Activated CD4-positive, alpha-beta T cell treated with anti-CD3 and anti-CD28 coated beads, Interleukin-2, amount 50 U/mL, for 1 hour (primary cell): ENCODE data around the gene RBPJL.
"Not testable (repeated sequence)": the region's sequence is repeated elsewhere in the genome, so short reads cannot be mapped to it uniquely, and the experiment has no call there.

Experiments
- DNase-seq: peaks from one replicate; pipeline ENCODE4 v3.0.0-alpha.2; 2020

Gene RBPJL

DNA sequence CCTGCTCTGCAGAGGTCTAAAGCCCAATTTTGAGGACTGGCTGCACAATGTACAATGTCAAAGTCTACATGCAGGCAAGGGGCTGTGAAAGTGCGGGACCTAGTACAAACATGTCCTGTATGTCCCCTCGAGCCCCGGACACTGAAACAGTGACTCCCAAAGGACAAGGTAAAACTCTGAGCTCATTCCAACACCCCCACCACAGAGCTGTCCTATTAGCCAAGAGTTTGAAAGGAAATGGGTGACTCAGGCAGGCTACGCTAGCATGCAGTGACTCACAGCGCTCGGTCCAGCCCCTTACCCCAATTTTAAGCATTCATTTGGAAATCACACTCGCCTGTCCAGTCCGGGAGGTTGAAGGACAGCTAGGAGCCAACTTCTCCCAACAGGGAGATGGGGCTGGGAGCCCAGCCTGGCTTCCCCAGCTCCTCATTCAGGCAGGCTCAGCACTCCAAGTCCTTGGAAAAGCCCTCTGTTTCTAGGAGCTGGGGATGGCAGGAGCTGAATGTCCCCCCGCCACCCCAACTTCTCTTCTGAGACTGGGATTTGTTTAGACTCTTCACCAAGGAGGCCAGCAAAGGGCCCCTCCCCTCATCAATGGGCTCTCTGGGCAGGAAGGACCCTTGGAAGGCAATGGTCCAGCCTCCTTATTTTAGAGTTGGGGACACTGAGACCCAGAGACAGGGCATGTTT lies 37.7 kb downstream of the RBPJL start:
- no peak for DNase-seq

DNA sequence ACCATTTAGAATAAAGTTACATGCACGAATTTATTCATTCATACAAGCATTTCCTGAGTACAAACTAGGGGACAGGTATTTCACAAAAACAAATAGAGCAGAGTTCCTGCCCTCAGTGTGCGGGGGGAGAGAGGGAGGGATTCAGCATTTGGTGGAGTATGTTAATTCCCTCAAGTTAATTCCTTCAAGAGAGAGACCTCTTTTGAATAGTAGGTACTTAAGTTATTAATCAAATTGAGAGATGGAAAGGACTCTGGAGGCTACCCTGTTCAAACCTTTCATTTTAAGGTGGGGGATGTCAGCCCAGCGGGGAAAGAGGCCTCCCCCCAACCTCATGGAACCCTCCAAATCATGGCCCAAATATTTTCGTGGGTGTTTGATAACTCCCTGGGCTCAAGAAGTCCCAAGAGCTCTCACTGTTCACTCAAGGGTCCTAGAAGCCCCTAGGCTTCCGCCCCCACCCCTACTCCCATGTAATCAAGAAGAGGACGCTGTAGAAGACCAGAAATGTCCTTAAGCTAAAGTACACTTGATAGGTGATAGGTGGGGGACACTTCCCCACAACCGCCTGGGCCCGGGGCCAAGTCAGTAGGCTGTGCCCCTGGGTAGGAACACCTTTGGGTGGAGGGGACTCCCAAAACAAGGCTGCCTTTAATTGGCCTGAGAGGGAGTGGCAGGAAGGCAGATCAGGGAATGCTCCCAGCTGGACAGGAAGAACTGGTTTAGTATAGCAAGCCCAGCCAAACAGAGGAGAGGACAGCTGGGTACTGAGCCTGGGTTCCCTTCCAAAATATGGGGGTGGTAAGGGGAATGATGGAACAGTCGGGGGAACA lies 38.7 kb downstream of the RBPJL start:
- no peak for DNase-seq

DNA sequence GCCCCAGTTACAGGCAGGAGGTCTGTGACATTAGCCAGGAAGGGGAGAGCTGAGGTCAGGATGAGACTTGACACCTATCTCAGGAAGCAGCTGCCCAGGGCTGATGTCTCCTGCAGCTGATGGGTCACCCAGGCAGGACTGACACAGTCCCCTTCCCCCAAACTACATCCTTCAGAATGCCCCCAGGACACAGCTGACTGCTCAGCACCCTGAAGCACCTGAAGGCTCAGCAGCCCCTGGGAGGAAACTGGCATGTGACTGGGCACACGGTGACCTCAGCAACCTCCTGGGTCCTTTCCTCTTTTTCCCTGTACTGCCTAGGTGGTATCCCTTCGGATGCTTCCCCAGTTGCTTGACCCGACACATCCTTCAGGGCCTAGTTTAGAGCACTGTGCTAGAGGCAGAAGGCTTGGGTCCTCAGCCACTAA lies 39.7 kb downstream of the RBPJL start:
- no peak for DNase-seq

GRCh38 chr20:45346851-45347250 lies 40.2 kb downstream of the RBPJL start:
- no peak for DNase-seq

- no peak for DNase-seq
Observed at GRCh38 chr20:45347297-45347935, 40.8 kb downstream of the RBPJL start.

DNA sequence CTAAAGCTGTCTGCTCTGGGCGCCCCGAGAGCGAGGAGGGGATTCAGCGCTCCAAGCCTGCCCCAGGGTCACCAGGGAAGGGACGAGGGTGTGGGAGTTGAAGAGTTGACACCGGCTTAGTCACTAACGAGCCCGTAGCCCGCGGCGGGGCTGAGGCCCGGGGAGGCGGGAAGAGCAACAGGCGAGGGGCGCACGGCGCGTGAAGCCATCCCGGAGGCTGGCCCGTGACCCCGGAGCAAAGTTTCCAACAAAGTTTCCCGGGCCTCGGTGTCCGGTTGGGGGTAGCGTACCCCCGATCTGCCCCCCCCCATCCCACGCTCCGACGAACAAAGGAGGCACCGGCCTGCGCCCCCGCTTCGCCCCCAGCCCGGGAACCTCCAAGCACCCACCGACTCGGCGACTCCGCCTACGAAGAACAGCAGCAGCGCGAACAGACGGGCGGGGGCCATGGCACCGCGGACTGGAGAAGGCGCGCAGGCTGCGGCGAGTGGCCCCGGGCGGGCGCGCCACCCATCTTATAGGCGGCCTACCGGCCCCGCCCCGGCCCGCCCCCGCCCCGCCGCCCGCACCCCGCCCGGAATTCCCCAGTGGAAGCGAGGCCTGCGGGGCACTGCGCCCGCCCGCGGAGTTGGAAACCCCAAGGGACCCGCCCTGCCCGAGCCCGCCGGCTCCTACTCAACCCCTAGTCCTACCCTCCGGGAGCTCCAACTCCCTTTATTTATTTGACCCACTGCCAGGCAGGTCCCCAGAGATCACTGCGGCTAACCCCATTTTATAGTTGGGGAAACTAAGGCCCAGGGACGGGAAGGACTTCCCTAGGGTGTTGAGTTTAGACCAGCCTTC lies 41.5 kb downstream of the RBPJL start, which contains the start of gene SDC4:
TSS of gene SDC4 (minus strand) at position 489 of the 843 bp plus-strand sequence. CDS start at position 449, 40 bp downstream.
- DNase-seq: peak; percentile 54

DNA sequence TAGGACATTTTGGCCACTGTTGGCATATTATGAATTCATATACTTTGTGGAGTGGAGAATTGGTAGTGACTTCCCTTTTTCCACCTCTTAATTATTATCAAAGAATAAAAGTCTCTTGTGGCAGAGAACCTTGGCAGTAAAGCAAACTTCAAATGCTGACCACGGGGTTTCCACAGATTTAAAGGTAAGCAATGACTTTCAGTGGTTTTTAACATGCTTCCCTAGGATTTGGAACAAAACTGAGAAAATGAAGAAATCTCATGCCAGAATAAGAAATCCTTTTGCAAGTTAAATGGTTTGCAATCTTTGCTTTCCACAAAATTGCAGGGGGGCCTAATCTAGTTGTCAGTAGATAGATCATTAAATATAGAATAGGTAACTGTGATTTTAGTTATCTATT lies 43.6 kb downstream of the RBPJL start:
- DNase-seq: no peak

DNA sequence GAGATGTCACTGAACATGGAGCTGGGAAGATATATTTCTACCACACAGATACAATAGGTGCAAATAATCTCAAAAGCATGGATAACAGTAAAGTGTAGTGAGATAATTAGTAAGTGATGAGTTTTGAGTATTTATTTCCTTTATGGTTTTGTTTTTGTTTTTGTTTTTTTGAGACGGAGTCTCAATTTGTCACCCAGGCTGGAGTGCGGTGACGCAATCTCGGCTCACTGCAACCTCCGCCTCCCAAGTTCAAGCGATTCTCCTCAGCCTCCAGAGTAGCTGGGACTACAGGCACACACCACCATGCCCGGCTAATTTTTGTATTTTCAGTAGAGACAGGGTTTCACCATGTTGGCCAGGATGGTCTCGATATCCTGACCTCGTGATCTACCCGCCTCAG lies 44.2 kb downstream of the RBPJL start:
- not testable (repeated sequence) for DNase-seq

DNA sequence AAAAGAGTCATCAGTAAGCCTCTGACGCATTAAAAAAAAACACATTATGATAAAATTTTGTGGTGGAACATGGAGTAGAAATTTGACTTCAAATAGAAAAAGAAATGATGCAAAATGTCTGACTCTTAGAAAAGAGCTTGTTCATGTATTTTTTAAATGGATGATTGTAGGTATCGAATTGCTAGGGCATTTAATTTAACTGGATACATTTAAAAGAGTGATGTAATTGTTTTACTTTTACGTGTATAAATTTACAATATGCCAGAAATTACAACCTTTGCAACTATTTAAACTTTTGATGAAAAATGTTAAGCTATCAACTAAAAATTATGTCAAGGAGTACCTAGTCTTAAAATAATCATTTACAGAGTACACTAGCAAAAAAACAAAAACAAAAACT lies 46.1 kb downstream of the RBPJL start:
- no peak for DNase-seq

GRCh38 chr20:45353746-45354145 lies 47.1 kb downstream of the RBPJL start:
- DNase-seq: no peak

DNA sequence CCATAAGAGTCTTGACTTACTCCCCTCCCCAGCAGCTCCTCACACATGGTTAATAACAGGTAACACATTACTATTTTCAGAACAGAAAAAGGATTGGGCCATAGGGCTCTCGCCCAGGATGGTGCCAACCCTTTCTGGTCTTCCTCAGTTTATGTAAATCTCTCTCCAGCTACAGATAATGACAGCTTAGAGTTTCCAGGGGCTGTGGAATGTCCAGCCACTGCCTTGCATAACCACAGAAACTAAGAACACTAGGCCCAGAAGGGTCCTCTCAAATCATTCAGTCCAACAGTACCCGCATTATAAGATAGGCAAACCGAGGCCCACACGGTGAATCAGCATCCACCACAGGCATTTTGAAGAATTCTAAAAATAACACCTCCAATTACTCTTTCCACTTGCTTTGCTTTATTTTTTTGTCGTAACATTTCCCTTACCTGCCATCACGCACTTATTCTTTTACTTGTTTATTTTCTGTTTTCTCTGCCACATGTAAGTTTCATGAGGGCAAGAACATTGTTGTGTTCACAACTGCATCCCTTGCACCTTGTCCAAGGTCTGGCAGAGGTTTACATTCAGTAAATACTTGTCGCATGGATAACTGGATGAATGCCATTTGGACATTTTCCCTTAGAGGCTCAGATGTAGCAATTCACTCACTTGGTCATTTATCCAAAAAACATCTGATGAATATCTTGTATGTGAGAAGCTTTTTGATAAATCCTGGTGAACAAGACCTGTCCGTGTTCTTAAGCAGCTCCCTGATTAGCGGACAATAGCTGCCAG lies 48.0 kb downstream of the RBPJL start:
- no peak for DNase-seq

DNA sequence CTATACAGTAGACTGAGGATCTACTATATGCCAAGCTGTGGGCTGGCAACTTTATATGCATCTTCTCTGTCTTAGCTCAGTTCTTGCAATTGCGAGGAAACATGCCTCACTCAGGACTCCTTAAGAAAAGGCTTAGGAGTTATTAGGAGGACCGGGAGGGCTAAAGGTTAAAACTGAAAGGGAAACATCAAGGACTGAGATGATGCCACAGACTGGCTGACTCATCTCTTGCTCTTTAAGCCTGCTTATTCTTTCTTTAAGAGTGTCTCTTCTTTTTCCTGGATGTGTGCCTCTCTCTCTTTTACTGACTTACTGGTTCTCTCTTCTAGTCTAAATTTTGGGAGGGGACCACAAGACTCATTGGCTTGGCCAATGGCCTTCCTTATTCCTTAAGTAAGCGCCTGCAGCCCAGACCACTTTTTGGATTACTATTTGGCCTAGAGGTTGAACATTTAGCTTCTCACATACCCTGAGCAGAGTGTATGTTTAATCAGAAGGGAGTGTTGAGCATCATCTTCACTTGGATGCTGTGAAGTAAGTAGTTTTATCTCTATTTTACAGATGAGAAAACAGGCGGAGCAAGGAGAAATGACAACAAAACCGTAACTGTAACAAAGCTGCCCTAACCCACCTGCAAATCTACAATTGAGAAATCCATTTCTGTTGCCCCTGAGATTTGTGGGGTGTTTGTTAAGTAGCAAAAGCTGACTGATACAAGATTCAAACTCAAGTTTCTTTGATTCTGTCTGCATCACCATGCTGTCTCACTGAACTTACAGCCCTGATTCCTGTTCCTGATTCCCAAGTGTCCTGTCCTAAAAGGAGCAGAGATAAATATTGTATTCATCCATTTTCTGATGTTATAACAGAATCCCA lies 48.8 kb downstream of the RBPJL start:
- no peak for DNase-seq

DNA sequence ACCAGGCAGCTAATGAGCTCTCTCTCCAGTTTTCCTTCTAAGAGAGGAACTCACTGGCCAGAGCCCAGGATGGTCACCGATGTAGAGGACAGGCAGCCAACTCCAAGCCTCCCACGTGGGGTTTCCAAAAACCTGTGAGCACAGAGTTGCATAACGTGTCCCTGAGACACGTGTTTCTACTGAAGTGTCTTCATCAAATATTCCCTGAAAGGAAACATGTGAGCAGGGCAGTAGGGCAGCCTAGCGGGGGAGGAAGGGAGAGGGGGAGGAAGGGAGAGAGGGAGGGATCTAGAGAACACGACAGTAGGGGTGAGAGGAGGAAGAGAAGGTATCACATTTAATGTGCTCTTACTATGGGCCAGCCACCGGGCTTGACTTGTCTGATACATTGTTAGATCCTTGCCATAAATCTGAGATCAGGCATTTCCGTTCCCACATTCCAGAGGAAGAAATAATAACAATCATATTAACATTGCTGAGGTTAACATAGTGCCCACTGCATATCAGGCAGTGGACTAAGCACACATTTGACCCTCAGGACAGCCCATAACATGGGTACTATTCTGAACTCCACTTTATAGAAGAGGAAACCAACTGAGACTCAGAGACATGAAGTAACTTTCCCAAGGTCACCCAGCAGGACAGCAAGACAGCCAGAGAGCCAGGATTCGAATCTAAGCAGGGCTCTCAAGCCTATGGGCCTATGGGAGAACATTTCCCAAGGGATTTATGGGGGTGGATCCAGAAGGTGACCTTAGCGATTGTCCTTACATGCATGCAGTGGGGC lies 51.8 kb downstream of the RBPJL start:
- DNase-seq: no peak

DNA sequence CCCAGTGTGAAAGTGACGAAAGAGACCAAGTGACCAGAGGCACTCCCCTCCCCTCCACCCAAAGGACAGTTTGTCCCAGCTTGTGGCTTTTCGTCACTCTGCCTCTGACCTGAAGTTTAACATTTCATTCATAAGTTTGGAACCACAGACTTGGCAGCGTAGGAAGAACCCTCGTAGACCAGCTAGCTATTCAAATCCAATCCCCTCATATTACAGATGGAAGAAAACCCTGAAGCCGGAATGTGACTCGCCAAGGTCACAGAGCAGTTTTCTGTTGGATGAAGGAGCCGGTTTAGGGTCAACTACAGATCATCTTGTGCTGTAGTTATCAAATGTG lies 52.4 kb downstream of the RBPJL start:
- DNase-seq: no peak

DNA sequence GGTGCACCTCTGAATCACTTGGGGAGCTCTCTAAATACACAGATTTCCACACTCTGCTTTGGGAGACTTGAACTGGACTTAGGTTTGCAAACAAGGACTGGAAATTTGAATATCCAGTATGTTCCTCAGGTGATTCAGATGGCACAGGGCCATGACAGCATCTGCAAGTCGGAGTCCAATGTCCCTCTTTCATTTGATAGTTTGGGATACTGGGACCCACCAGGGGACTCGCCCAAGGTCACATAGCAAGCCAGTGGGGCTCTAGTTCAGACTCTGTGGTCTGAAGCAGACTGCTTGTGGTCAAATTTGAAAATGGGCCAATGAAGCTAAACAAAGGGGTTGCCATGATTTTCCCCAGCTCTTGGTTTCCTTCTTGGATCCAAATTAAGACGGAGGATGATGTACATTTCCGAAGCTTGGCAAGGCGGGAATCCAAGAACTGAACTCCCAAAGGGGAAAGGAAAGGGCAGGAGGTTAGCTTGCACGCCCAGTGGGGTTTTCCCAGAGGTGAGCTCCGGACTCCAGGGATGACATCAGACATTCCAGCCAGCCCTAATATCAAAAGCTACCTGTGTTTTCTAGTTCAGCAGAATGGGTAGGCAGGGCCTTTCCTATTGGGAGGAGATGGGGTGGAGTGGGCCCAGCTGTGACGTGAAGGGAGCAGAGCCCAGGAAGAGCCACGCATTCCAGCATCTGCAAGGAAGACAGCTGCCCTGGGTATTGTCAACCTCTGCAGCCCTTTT lies 52.9 kb downstream of the RBPJL start:
- DNase-seq: no peak

- DNase-seq: no peak
Observed at GRCh38 chr20:45361793-45362192, 55.2 kb downstream of the RBPJL start.

DNA sequence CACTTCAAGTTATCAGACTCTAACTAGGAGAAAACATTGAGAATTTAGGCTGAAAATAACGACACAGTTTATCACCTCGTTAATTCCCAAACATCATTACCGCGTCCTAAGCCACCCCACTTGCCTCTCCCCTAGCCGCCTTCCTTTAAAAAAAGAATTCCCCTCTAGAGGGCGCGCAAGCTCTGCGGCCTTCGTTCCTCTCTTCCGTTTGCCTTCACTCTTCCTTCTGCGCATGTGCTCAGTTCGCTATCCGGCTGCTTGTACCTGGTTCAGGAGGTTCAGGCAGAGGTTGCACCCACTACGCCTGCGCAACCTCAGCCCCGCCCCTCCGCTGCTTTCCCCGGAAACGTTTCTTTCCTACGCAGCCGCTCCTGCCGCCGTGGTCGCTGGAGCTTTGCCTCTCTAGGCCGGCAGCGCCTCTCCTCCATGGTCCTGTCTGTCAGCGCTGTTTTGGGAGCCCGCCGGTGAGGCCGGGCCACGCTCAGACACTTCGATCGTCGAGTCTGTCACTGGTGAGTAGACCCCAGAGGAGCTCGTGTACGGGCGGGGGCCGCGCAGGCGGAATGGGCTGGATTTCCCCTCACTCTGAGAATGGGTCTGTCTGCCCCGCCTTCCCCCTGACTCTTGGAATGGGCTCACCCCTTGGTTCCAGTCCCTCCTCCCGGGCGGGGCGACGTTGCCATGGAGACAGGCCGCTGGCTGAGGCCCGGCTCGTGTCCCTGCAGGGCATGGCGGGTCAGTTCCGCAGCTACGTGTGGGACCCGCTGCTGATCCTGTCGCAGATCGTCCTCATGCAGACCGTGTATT lies 56.4 kb downstream of the RBPJL start, which contains the start of gene SYS1:
TSS of gene SYS1 (plus strand) at position 353 of the 807 bp plus-strand sequence. CDS start at position 729, 376 bp downstream.
- peak; percentile 99 for DNase-seq
